Prostate gland (tissue), 2 donors: Measurements from ENCODE around the gene CDH26. TPM values are rescaled to one million over a fixed set of nuclear protein-coding genes. Genes with fewer than 3 reads are reported as not detected.

Experiments
- DNase-seq: peaks from one replicate; pipeline ENCODE4 v3.0.0-alpha.2; 2019; ENCODE audit warnings: low spot score
- H3K27ac ChIP-seq, 2 donors: fragments of 200-600 bp; sonication (generic); 2 replicates each; pipeline ENCODE4 v1.5.1; 2017 to 2019
- H3K27me3 ChIP-seq: fragments of 200-600 bp; sonication (generic); replicated peaks from 2 replicates; pipeline ENCODE4 v1.5.1; 2019; ENCODE audit not compliant: insufficient read depth
- H3K36me3 ChIP-seq, 2 donors: fragments of 200-600 bp; sonication (generic); 1 replicate in 1 of 2; 2 replicates in 1 of 2; pipeline versions ENCODE4 v1.5.1 to v1.8.1; 2017 to 2019
- H3K4me1 ChIP-seq: fragments of 200-600 bp; sonication (generic); replicated peaks from 2 replicates; pipeline ENCODE4 v1.5.1; 2019
- H3K4me3 ChIP-seq, 2 donors: fragments of 200-600 bp; sonication (generic); 2 replicates each; pipeline ENCODE4 v1.5.1; 2017 to 2019
- H3K9me3 ChIP-seq: fragments of 200-600 bp; sonication (generic); 2 replicates; pipeline ENCODE4 v1.5.1; 2017
- POLR2A ChIP-seq: fragments of 450-650 bp; IDR thresholded peaks from one replicate; pipeline ENCODE4 v1.6.1; 2016; ENCODE audit warnings: antibody characterized with exemption, mild to moderate bottlenecking
- POLR2AphosphoS5 ChIP-seq: sonication (generic); formaldehyde crosslinking; IDR thresholded peaks from one replicate; pipeline ENCODE4 v1.6.1; 2017; ENCODE audit warnings: antibody characterized with exemption
- WGBS: methylation state at CpG from one replicate; pipeline ENCODE4 v1.1.5; 2018; 5-methylcytosine and 5-hydroxymethylcytosine counted together
- intact Hi-C: fragments of 100-400 bp; cut with DNase I; formaldehyde crosslinking; loops from one replicate; pipeline ENCODE4 v1.14.2; 2022
- total RNA-seq, 2 donors: library from RNA; depleted of rRNA; stranded (reverse); fragments of >200 nt; gene quantifications; one replicate each; pipeline ENCODE4 v1.1.0, GENCODE V29; 2016
- TF ChIP-seq, protein P1 (sequence below), 4 experiments: fragments of 200-600 bp in 2 of 4; fragments of 450-650 bp in 2 of 4; sonication (generic) in 2 of 4; IDR thresholded peaks; 1 replicate in 3 of 4; 2 replicates in 1 of 4; pipeline ENCODE4 v1.5.1; 2016 to 2019; ENCODE audit warnings: antibody characterized with exemption in 4 of 4, mild to moderate bottlenecking in 2 of 4, moderate library complexity in 2 of 4

Gene CDH26
- total RNA-seq, 2 donors from 2014 or later, result 11.0 to 30.6 TPM

DNA sequence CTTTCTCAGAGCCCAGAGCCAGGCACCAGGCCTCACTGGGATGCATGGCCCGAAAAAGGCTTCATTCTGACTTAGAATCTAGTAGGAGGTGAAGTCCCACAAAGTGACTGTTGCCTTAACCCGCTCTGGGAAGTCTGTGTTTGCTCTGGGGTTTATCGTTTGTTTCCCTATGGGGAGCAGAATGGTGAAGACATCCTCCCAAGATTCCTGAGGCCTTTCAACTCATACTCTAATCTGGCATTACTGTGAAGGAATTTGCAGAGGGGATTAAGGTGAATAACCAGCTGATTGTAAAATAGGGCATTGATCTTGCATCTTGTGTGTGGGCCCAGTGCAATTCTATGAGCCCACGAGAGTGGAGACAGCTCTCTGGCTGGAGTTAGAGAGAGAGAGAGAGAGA is 67.8 kb downstream of the CDH26 start:
- WGBS, result 92% methylated on average over 4 of the region's 4 CpGs
- intact Hi-C loops, result no loop called here
- TF ChIP-seq POLR2AphosphoS5, result no peak
- no peak for TF ChIP-seq POLR2A
- TF ChIP-seq, protein P1, sequence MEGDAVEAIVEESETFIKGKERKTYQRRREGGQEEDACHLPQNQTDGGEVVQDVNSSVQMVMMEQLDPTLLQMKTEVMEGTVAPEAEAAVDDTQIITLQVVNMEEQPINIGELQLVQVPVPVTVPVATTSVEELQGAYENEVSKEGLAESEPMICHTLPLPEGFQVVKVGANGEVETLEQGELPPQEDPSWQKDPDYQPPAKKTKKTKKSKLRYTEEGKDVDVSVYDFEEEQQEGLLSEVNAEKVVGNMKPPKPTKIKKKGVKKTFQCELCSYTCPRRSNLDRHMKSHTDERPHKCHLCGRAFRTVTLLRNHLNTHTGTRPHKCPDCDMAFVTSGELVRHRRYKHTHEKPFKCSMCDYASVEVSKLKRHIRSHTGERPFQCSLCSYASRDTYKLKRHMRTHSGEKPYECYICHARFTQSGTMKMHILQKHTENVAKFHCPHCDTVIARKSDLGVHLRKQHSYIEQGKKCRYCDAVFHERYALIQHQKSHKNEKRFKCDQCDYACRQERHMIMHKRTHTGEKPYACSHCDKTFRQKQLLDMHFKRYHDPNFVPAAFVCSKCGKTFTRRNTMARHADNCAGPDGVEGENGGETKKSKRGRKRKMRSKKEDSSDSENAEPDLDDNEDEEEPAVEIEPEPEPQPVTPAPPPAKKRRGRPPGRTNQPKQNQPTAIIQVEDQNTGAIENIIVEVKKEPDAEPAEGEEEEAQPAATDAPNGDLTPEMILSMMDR (IDR thresholded peaks at IDR 0.05), result no peak

GRCh38 chr20:60030471-60030870 is 72.2 kb downstream of the CDH26 start:
- no peak for DNase-seq
- no peaks in the 10 kb centered on the region for H3K9me3 ChIP-seq
- intact Hi-C loops, result no loop called here
- no peaks in the 10 kb centered on the region for H3K36me3 ChIP-seq
- no peaks in the 10 kb centered on the region for H3K4me1 ChIP-seq
- H3K27me3 ChIP-seq, result no peaks in the 10 kb centered on the region
- no peak overlapping the region for H3K27ac ChIP-seq
- TF ChIP-seq POLR2A (no peak), POLR2AphosphoS5 (no peak)
- TF ChIP-seq, protein P1 (IDR thresholded peaks at IDR 0.05), result no peak
- H3K4me3 ChIP-seq, result no peak overlapping the region
- WGBS, result 90% methylated on average over 1 of the region's 1 CpG

More for the DNA sequence above, 67.8 kb downstream of the CDH26 start:
- H3K27me3 ChIP-seq, result no peaks in the 10 kb centered on the region
- no peak overlapping the region for H3K27ac ChIP-seq
- no peak overlapping the region for H3K4me3 ChIP-seq
- no peaks in the 10 kb centered on the region for H3K36me3 ChIP-seq
- H3K9me3 ChIP-seq, result no peaks in the 10 kb centered on the region
- no peak for DNase-seq
- H3K4me1 ChIP-seq, result no peaks in the 10 kb centered on the region

DNA sequence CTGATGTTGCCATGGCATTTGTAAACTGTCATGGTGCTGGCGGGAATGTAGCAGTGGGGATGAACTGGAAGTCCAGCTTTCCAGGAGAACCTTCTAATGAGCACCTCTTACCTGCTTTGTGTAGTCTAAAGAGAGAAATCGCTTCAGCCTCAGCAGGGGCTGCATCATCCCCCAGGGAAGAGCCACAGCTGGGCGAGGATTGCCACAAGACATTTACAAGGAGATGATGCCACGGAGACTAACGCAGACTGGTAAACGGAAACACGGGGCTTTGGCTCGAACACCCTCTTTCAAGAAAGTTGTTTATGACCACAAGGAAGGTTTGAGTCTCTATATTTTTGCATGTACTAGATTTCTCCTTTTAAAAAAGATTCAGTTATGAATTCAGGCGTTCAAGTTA is 72.9 kb downstream of the CDH26 start:
- WGBS, result 57% methylated on average over 9 of the region's 9 CpGs
- Histone ChIP-seq H3K4me1 (no peaks in the 10 kb centered on the region), H3K36me3 (no peaks in the 10 kb centered on the region), H3K27ac (no peak overlapping the region), H3K4me3 (no peak overlapping the region), H3K27me3 (no peaks in the 10 kb centered on the region), H3K9me3 (no peaks in the 10 kb centered on the region)
- no peak for DNase-seq
- intact Hi-C loops, result no loop called here
- no peak for TF ChIP-seq POLR2A

GRCh38 chr20:60034231-60035110 is 76.2 kb downstream of the CDH26 start:
- Histone ChIP-seq H3K9me3 (no peaks in the 10 kb centered on the region), H3K4me3 (no peak overlapping the region), H3K36me3 (no peaks in the 10 kb centered on the region), H3K4me1 (no peaks in the 10 kb centered on the region), H3K27ac (no peak overlapping the region), H3K27me3 (no peaks in the 10 kb centered on the region)
- intact Hi-C loops, result no loop called here
- TF ChIP-seq, protein P1 (IDR thresholded peaks at IDR 0.05), result no peak
- TF ChIP-seq POLR2AphosphoS5, result no peak
- no peak for TF ChIP-seq POLR2A
- 73% methylated on average over 9 of the region's 9 CpGs for WGBS
- DNase-seq, result no peak

DNA sequence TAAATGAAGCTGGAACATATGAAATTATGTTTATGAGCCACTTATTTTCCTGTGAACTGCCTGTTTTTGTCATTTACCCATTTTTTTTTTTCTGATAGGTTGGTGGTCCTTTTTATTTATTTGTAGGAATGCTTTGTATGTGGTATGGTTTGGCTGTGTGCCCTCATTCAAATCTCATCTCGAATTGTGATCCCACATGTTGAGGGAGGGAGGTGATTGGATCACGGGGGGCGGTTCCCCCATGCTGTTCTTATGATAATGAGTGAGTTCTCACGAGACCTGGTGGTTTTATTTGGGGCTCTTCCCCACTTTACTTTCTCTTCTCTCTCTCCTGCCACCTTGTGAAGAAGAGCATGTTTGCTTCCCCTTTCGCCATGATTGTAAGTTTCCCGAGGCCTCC is 77.3 kb downstream of the CDH26 start:
- 85% methylated on average over 6 of the region's 6 CpGs for WGBS
- TF ChIP-seq, protein P1 (IDR thresholded peaks at IDR 0.05), result no peak
- TF ChIP-seq POLR2AphosphoS5, result no peak
- TF ChIP-seq POLR2A, result no peak

More for the DNA sequence above, 77.3 kb downstream of the CDH26 start:
- Histone ChIP-seq H3K27me3 (no peaks in the 10 kb centered on the region), H3K36me3 (no peaks in the 10 kb centered on the region), H3K9me3 (no peaks in the 10 kb centered on the region), H3K4me1 (no peaks in the 10 kb centered on the region), H3K27ac (no peak overlapping the region), H3K4me3 (no peak overlapping the region)
- DNase-seq, result no peak
- intact Hi-C loops, result no loop called here
